H9 (cell line): ENCODE data around the gene E2F4. TPM values are rescaled to one million over a fixed set of nuclear protein-coding genes. Genes with fewer than 3 reads are reported as not detected.

Experiments
- DNase-seq: peaks from one replicate; pipeline ENCODE4 v3.0.0-alpha.2; 2017
- H2AFZ ChIP-seq: one replicate; pipeline ENCODE4 v1.6.1; 2013; ENCODE audit warnings: mild to moderate bottlenecking, low read length, control low read depth, moderate library complexity
- H2AK5ac ChIP-seq: 2 replicates; pipeline ENCODE4 v1.6.1; 2013; ENCODE audit warnings: low read length, control low read depth, mixed read lengths; ENCODE audit not compliant: insufficient read length
- H2BK120ac ChIP-seq: one replicate; pipeline ENCODE4 v1.6.1; 2013; ENCODE audit warnings: low read depth, mild to moderate bottlenecking, low read length, control low read depth, inconsistent platforms; ENCODE audit not compliant: poor library complexity, severe bottlenecking
- H2BK12ac ChIP-seq: 2 replicates; pipeline ENCODE4 v1.6.1; 2013; ENCODE audit warnings: low read length, control low read depth, mixed read lengths, low read depth; ENCODE audit not compliant: insufficient read length
- H2BK15ac ChIP-seq: 2 replicates; pipeline ENCODE4 v1.6.1; 2013; ENCODE audit warnings: low read depth, low read length, control low read depth
- H2BK20ac ChIP-seq: one replicate; pipeline ENCODE4 v1.6.1; 2013; ENCODE audit warnings: low read depth, mild to moderate bottlenecking, low read length, control low read depth, inconsistent platforms; ENCODE audit not compliant: poor library complexity, severe bottlenecking
- H2BK5ac ChIP-seq: 2 replicates; pipeline ENCODE4 v1.6.1; 2013; ENCODE audit warnings: low read length, control low read depth, mixed read lengths; ENCODE audit not compliant: insufficient read length
- H3K14ac ChIP-seq: 2 replicates; pipeline ENCODE4 v1.6.1; 2013; ENCODE audit warnings: low read length, control low read depth; ENCODE audit not compliant: insufficient read depth
- H3K18ac ChIP-seq: 2 replicates; pipeline ENCODE4 v1.6.1; 2013; ENCODE audit warnings: low read depth, mild to moderate bottlenecking, mixed read lengths, low read length, control low read depth; ENCODE audit not compliant: insufficient read length
- H3K23ac ChIP-seq: 2 replicates; pipeline ENCODE4 v1.6.1; 2013; ENCODE audit warnings: low read length, control low read depth, mixed read lengths, low read depth; ENCODE audit not compliant: insufficient read length
- H3K23me2 ChIP-seq: 2 replicates; pipeline ENCODE4 v1.6.1; 2013; ENCODE audit warnings: low read depth, mild to moderate bottlenecking, mixed read lengths, low read length, control low read depth; ENCODE audit not compliant: insufficient read length, poor library complexity, severe bottlenecking
- H3K27ac ChIP-seq: 2 replicates; pipeline ENCODE4 v1.5.1; 2013; ENCODE audit warnings: low read length, control low read depth, mixed read lengths, low read depth; ENCODE audit not compliant: insufficient read length
- H3K27me3 ChIP-seq: 2 replicates; pipeline ENCODE4 v1.6.1; 2013; ENCODE audit warnings: low read length, control low read depth, inconsistent platforms; ENCODE audit not compliant: insufficient read depth
- H3K4ac ChIP-seq: 2 replicates; pipeline ENCODE4 v1.6.1; 2013; ENCODE audit warnings: low read depth, mild to moderate bottlenecking, control low read depth, inconsistent platforms, low read length, moderate library complexity
- H3K4me1 ChIP-seq: 2 replicates; pipeline ENCODE4 v1.6.1; 2013; ENCODE audit warnings: low read length, control low read depth, inconsistent platforms; ENCODE audit not compliant: insufficient read depth
- H3K4me2 ChIP-seq: 2 replicates; pipeline ENCODE4 v1.6.1; 2013; ENCODE audit warnings: low read length, control low read depth, mixed read lengths; ENCODE audit not compliant: insufficient read length, insufficient read depth
- H3K56ac ChIP-seq: 2 replicates; pipeline ENCODE4 v1.6.1; 2013; ENCODE audit warnings: low read depth, mild to moderate bottlenecking, mixed read lengths, low read length, control low read depth; ENCODE audit not compliant: insufficient read length
- H3K79me1 ChIP-seq: 2 replicates; pipeline ENCODE4 v1.6.1; 2013; ENCODE audit warnings: low read depth, mild to moderate bottlenecking, moderate library complexity, low read length, control low read depth, inconsistent platforms; ENCODE audit not compliant: insufficient read depth, poor library complexity, severe bottlenecking
- H3K79me2 ChIP-seq: 2 replicates; pipeline ENCODE4 v1.6.1; 2013; ENCODE audit warnings: low read length, control low read depth, inconsistent platforms; ENCODE audit not compliant: insufficient read depth
- H3K9ac ChIP-seq: 2 replicates; pipeline ENCODE4 v1.6.1; 2013; ENCODE audit warnings: low read length, control low read depth, mixed read lengths; ENCODE audit not compliant: insufficient read length; ENCODE audit errors: extremely low read depth
- H3K9me3 ChIP-seq: one replicate; pipeline ENCODE4 v1.6.1; 2013; ENCODE audit warnings: low read depth, low read length, inconsistent platforms; ENCODE audit not compliant: control insufficient read depth
- H3T11ph ChIP-seq: one replicate; pipeline ENCODE4 v1.6.1; 2013; ENCODE audit warnings: mild to moderate bottlenecking, low read length, control low read depth, inconsistent platforms
- H4K20me1 ChIP-seq: one replicate; pipeline ENCODE4 v1.6.1; 2013; ENCODE audit not compliant: control insufficient read depth, insufficient read length, insufficient read depth
- H4K5ac ChIP-seq: 2 replicates; pipeline ENCODE4 v1.6.1; 2013; ENCODE audit warnings: low read depth, mild to moderate bottlenecking, mixed read lengths, low read length, control low read depth; ENCODE audit not compliant: insufficient read length
- H4K8ac ChIP-seq: replicated peaks from 2 replicates; pipeline ENCODE4 v1.6.1; 2013; ENCODE audit warnings: low read length, control low read depth, mixed read lengths, low read depth; ENCODE audit not compliant: insufficient read length
- H4K91ac ChIP-seq: 2 replicates; pipeline ENCODE4 v1.6.1; 2013; ENCODE audit warnings: low read depth, mild to moderate bottlenecking, moderate library complexity, mixed read lengths, low read length, control low read depth; ENCODE audit not compliant: insufficient read length
- H3K27ac Mint-ChIP-seq, 3 experiments: 2 replicates in 2 of 3; 3 replicates in 1 of 3; pipeline ENCODE4 v1.8.0; 2020 to 2021; ENCODE audit warnings: mixed read lengths in 3 of 3, mild to moderate bottlenecking in 1 of 3, moderate library complexity in 1 of 3
- H3K27me3 Mint-ChIP-seq: 2 replicates; pipeline ENCODE4 v1.8.0; 2021; ENCODE audit warnings: low read depth, mild to moderate bottlenecking, moderate library complexity, mixed read lengths
- H3K36me3 Mint-ChIP-seq, 3 experiments: 2 replicates in 2 of 3; 3 replicates in 1 of 3; pipeline ENCODE4 v1.8.0; 2020 to 2021; ENCODE audit warnings: low read depth in 3 of 3, mixed read lengths in 3 of 3; ENCODE audit not compliant: insufficient read depth in 1 of 3
- H3K4me1 Mint-ChIP-seq, 2 experiments: 2 replicates each; pipeline ENCODE4 v1.8.0; 2020; ENCODE audit warnings: mixed read lengths in 2 of 2
- H3K4me3 Mint-ChIP-seq, 2 experiments: 2 replicates in 1 of 2; 3 replicates in 1 of 2; pipeline ENCODE4 v1.8.0; 2020 to 2021; ENCODE audit warnings: mild to moderate bottlenecking in 2 of 2, mixed read lengths in 2 of 2, moderate library complexity in 1 of 2
- H3K9me3 Mint-ChIP-seq, 2 experiments: 2 replicates in 1 of 2; 3 replicates in 1 of 2; pipeline ENCODE4 v1.8.0; 2020; ENCODE audit warnings: mild to moderate bottlenecking in 2 of 2, mixed read lengths in 2 of 2, moderate library complexity in 1 of 2
- WGBS: extraction: QIAGEN DNeasy Blood & Tissue Kit; methylation state at CpG from one replicate; pipeline ENCODE4 v1.1.7; 2013; ENCODE audit warnings: missing lambda C conversion rate, low lambda C conversion rate, mixed read lengths; ENCODE audit not compliant: insufficient read length; ENCODE audit errors: extremely low coverage; 5-methylcytosine and 5-hydroxymethylcytosine counted together
- total RNA-seq: library from RNA; stranded (reverse); gene quantifications from 2 replicates; pipeline ENCODE4 v1.2.1, GENCODE V29; 2021
- TF ChIP-seq, protein P1 (sequence below): fragments of 200-600 bp; sonication (generic); conservative IDR thresholded peaks from 3 replicates; pipeline ENCODE4 v1.8.0; 2021; ENCODE audit warnings: antibody characterized with exemption, mild to moderate bottlenecking

E2F4 gene
- total RNA-seq, 1 experiment from 2014 or later = 116 TPM

GRCh38 chr16:67228034-67228785 is 36.3 kb downstream of the E2F4 start:
- peak overlapping the region; percentile 86 for H3K9ac ChIP-seq
- no peak overlapping the region for H2BK5ac ChIP-seq
- peaks cover 15% of the 10 kb centered on the region for H3K23me2 ChIP-seq
- Mint-ChIP-seq H3K27ac (no peak overlapping the region), H3K4me1 (peaks cover 17 to 20% of the 10 kb centered on the region in 2 experiments), H3K9me3 (no peaks in the 10 kb centered on the region; a peak in 1 of 5 replicates), H3K27me3 (peaks cover 12% of the 10 kb centered on the region), H3K36me3 (peaks cover 14 to 54% (median 46%) of the 10 kb centered on the region in 3 experiments; a peak in 6 of 7 replicates), H3K4me3 (peak overlapping the region; percentile 99 to 100)
- no peak overlapping the region for H4K91ac ChIP-seq
- no peaks in the 10 kb centered on the region for H3K27me3 ChIP-seq
- H3K56ac ChIP-seq = no peak overlapping the region
- H3K14ac ChIP-seq = no peak overlapping the region
- no peak overlapping the region for H2AFZ ChIP-seq
- no peak for DNase-seq
- H4K20me1 ChIP-seq = no peaks in the 10 kb centered on the region
- H2BK120ac ChIP-seq = no peak overlapping the region
- peak overlapping the region; percentile 98 for H3K4me2 ChIP-seq
- no peak overlapping the region for H3T11ph ChIP-seq
- peaks cover 5% of the 10 kb centered on the region; the same call in 1 of the 2 replicates for H3K79me2 ChIP-seq
- no peak overlapping the region for H2AK5ac ChIP-seq
- peaks cover 4% of the 10 kb centered on the region for H3K4me1 ChIP-seq
- H3K9me3 ChIP-seq = no peaks in the 10 kb centered on the region
- no peak overlapping the region for H2BK20ac ChIP-seq
- H4K8ac ChIP-seq = peak overlapping the region; percentile 52
- no peak overlapping the region for H3K27ac ChIP-seq
- peaks cover 3% of the 10 kb centered on the region for H3K79me1 ChIP-seq
- TF ChIP-seq, protein P1, sequence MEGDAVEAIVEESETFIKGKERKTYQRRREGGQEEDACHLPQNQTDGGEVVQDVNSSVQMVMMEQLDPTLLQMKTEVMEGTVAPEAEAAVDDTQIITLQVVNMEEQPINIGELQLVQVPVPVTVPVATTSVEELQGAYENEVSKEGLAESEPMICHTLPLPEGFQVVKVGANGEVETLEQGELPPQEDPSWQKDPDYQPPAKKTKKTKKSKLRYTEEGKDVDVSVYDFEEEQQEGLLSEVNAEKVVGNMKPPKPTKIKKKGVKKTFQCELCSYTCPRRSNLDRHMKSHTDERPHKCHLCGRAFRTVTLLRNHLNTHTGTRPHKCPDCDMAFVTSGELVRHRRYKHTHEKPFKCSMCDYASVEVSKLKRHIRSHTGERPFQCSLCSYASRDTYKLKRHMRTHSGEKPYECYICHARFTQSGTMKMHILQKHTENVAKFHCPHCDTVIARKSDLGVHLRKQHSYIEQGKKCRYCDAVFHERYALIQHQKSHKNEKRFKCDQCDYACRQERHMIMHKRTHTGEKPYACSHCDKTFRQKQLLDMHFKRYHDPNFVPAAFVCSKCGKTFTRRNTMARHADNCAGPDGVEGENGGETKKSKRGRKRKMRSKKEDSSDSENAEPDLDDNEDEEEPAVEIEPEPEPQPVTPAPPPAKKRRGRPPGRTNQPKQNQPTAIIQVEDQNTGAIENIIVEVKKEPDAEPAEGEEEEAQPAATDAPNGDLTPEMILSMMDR = no peak
- no peak overlapping the region for H2BK12ac ChIP-seq
- H2BK15ac ChIP-seq = no peak overlapping the region
- no CpG with 5 or more reads among the region's 9 CpGs for WGBS
- H3K18ac ChIP-seq = no peak overlapping the region
- no peak overlapping the region for H3K4ac ChIP-seq
- H4K5ac ChIP-seq = no peak overlapping the region
- no peak overlapping the region for H3K23ac ChIP-seq
